GM10847 (cell line): Measurements from ENCODE around the gene KDM2A.

Source experiments
- POLR2A ChIP-seq: IDR thresholded peaks from 2 replicates; pipeline ENCODE4 v1.6.1; 2011; ENCODE audit not compliant: insufficient read length; ENCODE audit errors: extremely low read depth

Gene KDM2A

GRCh38 chr11:67243051-67243450 lies 124.0 kb downstream of the KDM2A start:
- TF ChIP-seq POLR2A = no peak

- TF ChIP-seq POLR2A = no peak
These were observed 126.0 kb downstream of the KDM2A start for GRCh38 chr11:67245046-67245445.

GRCh38 chr11:67247946-67248550 lies 129.0 kb downstream of the KDM2A start:
- TF ChIP-seq POLR2A = no peak

- TF ChIP-seq POLR2A = no peak
These were observed 129.6 kb downstream of the KDM2A start for GRCh38 chr11:67248653-67249052.

- no peak for TF ChIP-seq POLR2A
These were observed 131.3 kb downstream of the KDM2A start for GRCh38 chr11:67250059-67251043.

- TF ChIP-seq POLR2A = no peak
These were observed 132.8 kb downstream of the KDM2A start for GRCh38 chr11:67251841-67252240.

- TF ChIP-seq POLR2A = no peak
These were observed 133.8 kb downstream of the KDM2A start for GRCh38 chr11:67252831-67253239.

GRCh38 chr11:67253872-67254624 lies 135.0 kb downstream of the KDM2A start:
- TF ChIP-seq POLR2A = no peak

- no peak for TF ChIP-seq POLR2A
These were observed 135.7 kb downstream of the KDM2A start for GRCh38 chr11:67254798-67255197.

GRCh38 chr11:67255353-67255752 lies 136.3 kb downstream of the KDM2A start:
- TF ChIP-seq POLR2A = no peak

GRCh38 chr11:67255864-67256263 lies 136.8 kb downstream of the KDM2A start:
- TF ChIP-seq POLR2A = no peak

GRCh38 chr11:67256477-67257135 lies 137.5 kb downstream of the KDM2A start:
- no peak for TF ChIP-seq POLR2A

- no peak for TF ChIP-seq POLR2A
These were observed 141.3 kb downstream of the KDM2A start for GRCh38 chr11:67260406-67260805.

GRCh38 chr11:67261640-67261945 lies 142.5 kb downstream of the KDM2A start:
- TF ChIP-seq POLR2A = no peak
